HepG2 (cell line): ENCODE data around the gene HSFX1. TPM values are rescaled to one million over a fixed set of nuclear protein-coding genes. Genes with fewer than 3 reads are reported as not detected.

Experiments used
- ATAC-seq: fragments of 200-7000 bp; cut with Tn5 transposase; 3 replicates; pipeline ENCODE4 v1.9.1; 2020; ENCODE audit warnings: mild to moderate bottlenecking, moderate library complexity
- BruUV-seq: library from RNA; stranded (reverse); fragments of 400-500 nt; replicated peaks from 2 replicates; lab custom pipeline; 2021; lab: Mats Ljungman, UMichigan
- CTCF ChIA-PET: fragments of 300-600 bp; formaldehyde crosslinking; extraction: SDS; loops from one replicate; lab custom pipeline; 2021; ENCODE audit warnings: low total read pairs, inconsistent platforms, low intra/inter-chr PET ratio; lab: Yijun Ruan, JAX
- POLR2A ChIA-PET: fragments of 350-600 bp; sonication (Branson Sonifier 250); formaldehyde crosslinking; loops from one replicate; lab custom pipeline; 2020; ENCODE audit warnings: antibody characterized with exemption, inconsistent platforms; lab: Yijun Ruan, JAX
- DNase-seq: peaks from one replicate; pipeline ENCODE4 v3.0.0-alpha.2; 2015; ENCODE audit warnings: low spot score
- FAIRE-seq: peaks from 3 replicates; lab custom pipeline; 2011; peaks lifted over from hg19 to GRCh38; lab: Jason Lieb, UNC
- H2AFZ ChIP-seq: one replicate; pipeline ENCODE4 v1.6.1; 2011; ENCODE audit warnings: low read length, inconsistent platforms
- H3K27ac ChIP-seq: fragments of 300-600 bp; 3 replicates; pipeline ENCODE4 v1.8.0; 2011; ENCODE audit warnings: mixed run types, mild to moderate bottlenecking, mixed read lengths, low read length, inconsistent platforms; ENCODE audit not compliant: insufficient read depth; ENCODE audit errors: extremely low read length
- H3K27me3 ChIP-seq, 2 experiments: fragments of 200-600 bp in 1 of 2; 2 replicates in 1 of 2; 3 replicates in 1 of 2; pipeline versions ENCODE4 v1.6.0 to v1.8.0; 2011; ENCODE audit warnings: low read length in 2 of 2, mild to moderate bottlenecking in 2 of 2, moderate library complexity in 2 of 2, inconsistent platforms in 1 of 2; ENCODE audit not compliant: insufficient read depth in 2 of 2, control insufficient read depth in 1 of 2
- H3K36me3 ChIP-seq, 2 experiments: fragments of 200-600 bp in 1 of 2; replicated peaks in 1 of 2; 2 replicates in 1 of 2; 3 replicates in 1 of 2; pipeline versions ENCODE4 v1.5.1 to v1.8.0; 2011; ENCODE audit warnings: low read length in 2 of 2, inconsistent platforms in 1 of 2; ENCODE audit not compliant: insufficient read depth in 2 of 2, control insufficient read depth in 1 of 2
- H3K4me1 ChIP-seq: 2 replicates; pipeline ENCODE4 v1.5.1; 2012; ENCODE audit warnings: low read length, inconsistent platforms; ENCODE audit not compliant: insufficient read depth
- H3K4me2 ChIP-seq: 2 replicates; pipeline ENCODE4 v1.6.0; 2011; ENCODE audit warnings: low read depth, low read length, inconsistent platforms
- H3K4me3 ChIP-seq, 3 experiments: fragments of 200-600 bp in 1 of 3; sonication (generic), shearing (Covaris generic) in 1 of 3; replicated peaks in 1 of 3; 2 replicates each; pipeline ENCODE4 v1.5.1; 2011 to 2016; ENCODE audit warnings: low read length in 3 of 3, inconsistent platforms in 2 of 3, low read depth in 2 of 3, mild to moderate bottlenecking in 2 of 3, control low read depth in 1 of 3, mixed read lengths in 1 of 3; ENCODE audit not compliant: insufficient read depth in 1 of 3
- H3K79me2 ChIP-seq: one replicate; pipeline ENCODE4 v1.6.1; 2011; ENCODE audit warnings: low read length, inconsistent platforms; ENCODE audit not compliant: insufficient read depth
- H3K9ac ChIP-seq: 2 replicates; pipeline ENCODE4 v1.6.0; 2011; ENCODE audit warnings: mild to moderate bottlenecking, low read depth, low read length, inconsistent platforms; ENCODE audit not compliant: insufficient read depth
- H3K9me3 ChIP-seq: 2 replicates; pipeline ENCODE4 v1.5.1; 2012; ENCODE audit warnings: mild to moderate bottlenecking, low read length
- H4K20me1 ChIP-seq: 2 replicates; pipeline ENCODE4 v1.6.0; 2011; ENCODE audit warnings: inconsistent platforms, mild to moderate bottlenecking, low read length, moderate library complexity; ENCODE audit not compliant: insufficient read depth
- ISL2 ChIP-seq: sonication (generic); formaldehyde crosslinking; IDR thresholded peaks from 2 replicates; pipeline ENCODE4 v1.5.0; 2020; ENCODE audit warnings: missing genetic modification reagents
- MTF1 ChIP-seq: sonication (generic); formaldehyde crosslinking; IDR thresholded peaks from 2 replicates; pipeline ENCODE4 v1.5.0; 2020; ENCODE audit warnings: missing genetic modification reagents
- PBX3 ChIP-seq: sonication (generic); formaldehyde crosslinking; IDR thresholded peaks from 2 replicates; pipeline ENCODE4 v1.8.1; 2023; ENCODE audit warnings: missing genetic modification reagents, inconsistent platforms, borderline replicate concordance
- POGZ ChIP-seq: sonication (generic); formaldehyde crosslinking; IDR thresholded peaks from 2 replicates; pipeline ENCODE4 v1.4.0; 2020; ENCODE audit warnings: mild to moderate bottlenecking, missing genetic modification reagents
- TP53 ChIP-seq: sonication (generic); formaldehyde crosslinking; conservative IDR thresholded peaks from 2 replicates; pipeline ENCODE4 v1.4.0; 2020; ENCODE audit warnings: missing genetic modification reagents
- ZBTB25 ChIP-seq: IDR thresholded peaks from 2 replicates; pipeline ENCODE4 v1.6.1; 2018; ENCODE audit warnings: missing genetic modification reagents
- ZNF24 ChIP-seq: fragments of 450-650 bp; IDR thresholded peaks from 2 replicates; pipeline ENCODE4 v1.6.1; 2017; ENCODE audit warnings: antibody characterized with exemption, mild to moderate bottlenecking
- ZNF335 ChIP-seq: sonication (generic); formaldehyde crosslinking; IDR thresholded peaks from 2 replicates; pipeline ENCODE4 v1.4.0; 2020; ENCODE audit warnings: missing genetic modification reagents
- ZNF678 ChIP-seq: sonication (generic); formaldehyde crosslinking; IDR thresholded peaks from 2 replicates; pipeline ENCODE4 v1.4.0; 2020; ENCODE audit warnings: mild to moderate bottlenecking, missing genetic modification reagents
- ZNF776 ChIP-seq: sonication (generic); formaldehyde crosslinking; IDR thresholded peaks from 2 replicates; pipeline ENCODE4 v1.4.0; 2020; ENCODE audit warnings: mild to moderate bottlenecking, missing genetic modification reagents
- WGBS: methylation state at CpG from one replicate; pipeline ENCODE4 v1.1.6; 2017; ENCODE audit warnings: low lambda C conversion rate; 5-methylcytosine and 5-hydroxymethylcytosine counted together
- in situ Hi-C: cut with HindIII; loops from 2 replicates; pipeline ENCODE4 v1.10.0; 2017; ENCODE audit warnings: low pct_unique_long_range_greater_than_20kb; ENCODE audit not compliant: extremely low pct_ligation_motif_present
- intact Hi-C: fragments of 100-400 bp; cut with micrococcal nuclease; formaldehyde crosslinking; loops from one replicate; pipeline ENCODE4 v1.10.0; 2022; ENCODE audit not compliant: unreplicated experiment
- polyA plus RNA-seq, 8 experiments: library from polyadenylated mRNA; depleted of rRNA in 3 of 8; stranded (reverse) in 7 of 8; unstranded in 1 of 8; fragments of >200 nt; fragmentation: Illumina TruSeq in 4 of 8; extraction: Trizol in 4 of 8; gene quantifications; 2 replicates each; pipeline versions ENCODE4 v1.2.1 to v1.2.3, GENCODE V29; 2011 to 2016; ENCODE audit warnings: low read depth in 4 of 8, missing spikeins in 1 of 8, mixed read lengths in 1 of 8; ENCODE audit not compliant: insufficient read depth in 1 of 8
- total RNA-seq, 5 experiments: library from RNA; depleted of rRNA; stranded (reverse); fragments of >200 nt; fragmentation: Illumina TruSeq; extraction: Trizol; gene quantifications; 2 replicates each; pipeline ENCODE4 v1.2.3, GENCODE V29; 2016; ENCODE audit warnings: low read depth in 1 of 5
- TF ChIP-seq, protein P1 (sequence below): IDR thresholded peaks from 2 replicates; pipeline ENCODE4 v1.6.1; 2016; ENCODE audit warnings: missing biosample characterization, missing genetic modification reagents, low read depth
- TF ChIP-seq, protein P2 (sequence below): sonication (generic); formaldehyde crosslinking; conservative IDR thresholded peaks from 2 replicates; pipeline ENCODE4 v1.4.0; 2020; ENCODE audit warnings: missing genetic modification reagents

The HSFX1 gene
- total and polyA plus RNA-seq, 2 of the 13 experiments (the other 11 are each of a cell fraction or from before 2014, with no cell fraction given) = 0.08 to 0.09 TPM

GRCh38 chrX:149804102-149804501 is 30.2 kb downstream of the HSFX1 start (continued):
- TF ChIP-seq ZNF776 (no peak), POGZ (CRISPR knock-in tag) (no peak), ZNF335 (CRISPR knock-in tag) (no peak)
- TF ChIP-seq, protein P1, sequence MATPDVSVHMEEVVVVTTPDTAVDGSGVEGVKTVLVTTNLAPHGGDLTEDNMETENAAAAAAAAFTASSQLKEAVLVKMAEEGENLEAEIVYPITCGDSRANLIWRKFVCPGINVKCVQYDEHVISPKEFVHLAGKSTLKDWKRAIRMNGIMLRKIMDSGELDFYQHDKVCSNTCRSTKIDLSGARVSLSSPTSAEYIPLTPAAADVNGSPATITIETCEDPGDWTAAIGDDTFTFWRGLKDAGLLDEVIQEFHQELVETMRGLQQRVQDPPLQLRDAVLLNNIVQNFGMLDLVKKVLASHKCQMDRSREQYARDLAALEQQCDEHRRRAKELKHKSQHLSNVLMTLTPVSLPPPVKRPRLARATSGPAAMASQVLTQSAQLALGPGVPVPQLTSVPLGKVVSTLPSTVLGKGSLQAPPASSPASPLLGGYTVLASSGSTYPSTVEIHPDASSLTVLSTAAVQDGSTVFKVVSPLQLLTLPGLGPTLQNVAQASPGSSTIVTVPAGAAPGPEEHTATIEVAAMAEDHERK = no peak

- Histone ChIP-seq H3K27ac (no peak overlapping the region), H3K9me3 (no peaks in the 10 kb centered on the region), H3K9ac (no peak overlapping the region), H3K79me2 (no peaks in the 10 kb centered on the region), H3K36me3 (no peaks in the 10 kb centered on the region), H3K4me2 (no peak overlapping the region), H3K27me3 (no peaks in the 10 kb centered on the region; a peak in 1 of 5 replicates), H3K4me3 (no peak overlapping the region), H3K4me1 (no peaks in the 10 kb centered on the region), H2AFZ (no peak overlapping the region), H4K20me1 (no peaks in the 10 kb centered on the region)
- WGBS = no CpG with 5 or more reads among the region's 12 CpGs
- ATAC-seq (no peak), DNase-seq (no peak), FAIRE-seq (no peak)
- intact Hi-C loops (no loop called here), in situ Hi-C loops (no loop called here)
- ChIA-PET CTCF (no interaction called here), POLR2A (no interaction called here)
- TF ChIP-seq ZBTB25 (CRISPR knock-in tag) = no peak
- TF ChIP-seq MTF1 (CRISPR knock-in tag) = no peak
- TF ChIP-seq ISL2 = no peak
- no peak for TF ChIP-seq TP53 (CRISPR knock-in tag)
- TF ChIP-seq ZNF24 = no peak
- no peak for TF ChIP-seq PBX3 (CRISPR knock-in tag)
- no peak for TF ChIP-seq ZNF678
- TF ChIP-seq, protein P2, sequence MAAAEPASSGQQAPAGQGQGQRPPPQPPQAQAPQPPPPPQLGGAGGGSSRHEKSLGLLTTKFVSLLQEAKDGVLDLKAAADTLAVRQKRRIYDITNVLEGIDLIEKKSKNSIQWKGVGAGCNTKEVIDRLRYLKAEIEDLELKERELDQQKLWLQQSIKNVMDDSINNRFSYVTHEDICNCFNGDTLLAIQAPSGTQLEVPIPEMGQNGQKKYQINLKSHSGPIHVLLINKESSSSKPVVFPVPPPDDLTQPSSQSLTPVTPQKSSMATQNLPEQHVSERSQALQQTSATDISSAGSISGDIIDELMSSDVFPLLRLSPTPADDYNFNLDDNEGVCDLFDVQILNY (CRISPR knock-in tag) = no peak
- BruUV-seq = no TSS peak
Observed at GRCh38 chrX:149807747-149808458, 34.0 kb downstream of the HSFX1 start.
